NK-92 (cell line): ENCODE data around the gene NTRK3.

ENCODE experiments used
- DNase-seq: peaks from one replicate; lab custom pipeline; 2025; ENCODE audit not compliant: unreplicated experiment; lab: John Stamatoyannopoulos, UW

Gene NTRK3

GRCh38 chr15:88258093-88258641, 1.6 kb upstream of the NTRK3 start:
- no peak for DNase-seq

DNA sequence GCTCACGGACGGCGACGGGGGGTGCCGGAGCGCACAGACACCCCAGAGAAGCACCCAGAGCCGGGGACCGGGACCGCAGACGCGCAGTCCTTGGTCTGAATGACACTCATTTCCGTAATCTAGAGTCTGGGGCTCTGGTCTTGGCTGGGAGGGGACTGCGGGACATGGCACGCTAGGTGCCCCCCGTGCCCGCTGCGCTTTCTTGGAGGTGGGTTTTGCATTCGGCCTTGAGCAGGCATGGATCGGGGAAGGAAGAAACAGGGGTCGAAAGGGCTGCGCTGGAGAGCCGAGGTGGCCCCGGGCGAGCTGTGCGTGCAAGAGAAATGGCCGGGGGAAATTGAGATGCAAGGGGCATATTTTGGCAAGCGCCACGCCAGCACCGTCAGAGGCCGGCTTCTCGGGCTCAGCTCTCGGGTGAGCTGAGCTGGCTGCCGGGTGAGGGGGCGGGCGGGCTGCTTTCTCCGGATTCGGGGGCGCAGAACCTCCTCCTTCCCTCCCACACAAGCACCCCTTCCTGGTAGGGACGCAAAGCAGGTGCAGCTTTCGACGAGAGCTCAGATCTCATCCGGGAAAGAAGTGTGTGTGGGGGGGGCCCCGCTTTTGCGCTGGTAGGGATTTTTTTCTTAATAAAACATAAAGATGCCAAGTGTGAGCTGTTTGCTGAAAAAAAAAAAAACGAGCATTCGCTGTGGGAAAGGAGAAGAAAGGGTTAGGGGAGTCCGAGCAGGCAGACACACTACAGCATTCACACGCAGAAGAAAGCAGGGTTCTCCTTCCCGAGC, 963 bp upstream of the NTRK3 start:
- DNase-seq = no peak

DNA sequence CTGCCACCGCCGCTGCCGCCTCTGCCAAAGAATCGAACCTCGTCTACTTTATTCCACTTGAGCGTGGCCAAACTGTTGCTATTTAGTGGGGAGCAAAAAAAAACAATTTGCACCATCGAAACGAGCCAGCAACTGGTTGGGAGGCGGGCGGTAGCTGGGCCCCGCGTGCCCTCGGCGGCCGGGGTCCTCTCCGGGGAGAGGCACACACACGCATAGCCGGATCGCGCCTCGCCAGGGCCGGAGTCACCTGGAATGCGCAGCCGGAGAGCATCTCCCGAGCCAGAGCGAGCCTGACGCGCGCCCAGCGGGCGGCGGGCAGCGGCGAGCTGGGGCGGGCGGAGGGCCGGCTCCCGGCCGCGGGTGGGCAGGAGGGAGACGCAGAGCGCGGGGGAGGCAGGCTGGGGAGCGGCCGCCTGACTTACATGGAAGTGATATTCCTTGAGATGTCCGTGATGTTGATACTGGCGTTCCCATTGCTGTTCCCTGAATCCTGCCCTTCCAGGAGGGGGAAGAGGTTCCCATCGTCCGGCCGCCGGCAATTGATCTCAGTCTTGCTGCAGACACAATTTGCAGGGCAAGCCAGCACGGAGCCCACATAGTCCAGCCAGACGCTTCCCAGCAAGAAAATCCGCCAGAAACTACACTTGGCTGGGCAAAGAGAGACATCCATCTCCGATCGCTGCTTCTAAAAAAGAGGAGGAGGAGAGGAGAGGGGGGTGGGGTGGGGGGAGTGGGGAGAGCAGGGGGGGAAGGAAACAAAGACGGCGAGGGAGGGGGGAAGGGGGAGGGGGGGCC, 858 bp downstream of the NTRK3 start:
- no peak for DNase-seq

DNA sequence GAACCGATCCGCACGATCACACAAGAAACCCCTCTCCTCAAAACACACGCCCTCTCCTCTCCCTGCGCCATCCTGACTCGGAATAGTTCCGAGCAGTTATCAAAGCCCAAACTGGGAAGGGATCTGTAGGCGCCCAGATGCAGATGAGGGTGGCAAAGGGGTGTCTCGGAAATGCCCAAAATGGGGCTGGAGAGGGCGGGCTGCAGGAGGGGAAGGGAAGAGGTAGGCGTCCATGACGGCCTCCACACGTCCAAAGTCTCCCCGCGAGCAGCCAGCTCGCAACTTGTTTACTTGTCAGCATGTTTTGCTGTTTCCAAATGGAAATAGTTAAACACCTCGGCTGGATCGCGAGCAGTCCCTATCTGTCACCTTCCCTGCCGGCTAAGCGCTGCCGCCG, 1.5 kb downstream of the NTRK3 start:
- no peak for DNase-seq

DNA sequence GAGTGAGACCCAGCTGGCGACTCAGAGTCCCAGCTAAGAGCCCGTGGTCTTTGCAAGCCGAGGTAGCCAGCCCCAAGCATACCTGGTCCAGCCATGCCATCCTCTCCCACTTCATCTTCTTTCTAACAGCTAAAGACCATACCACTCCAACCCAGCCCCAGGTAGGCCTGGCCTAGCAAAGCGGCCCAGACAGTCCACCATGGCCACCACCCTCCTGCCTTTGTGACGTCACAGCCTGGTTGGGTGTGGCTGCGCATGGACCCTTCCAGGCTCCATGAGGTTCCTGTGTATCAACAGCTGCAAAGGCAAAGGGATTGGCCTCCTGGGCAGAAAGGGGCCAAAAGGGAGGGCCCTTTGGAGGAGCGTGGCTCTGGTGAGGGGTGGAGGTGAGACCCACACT, 4.1 kb downstream of the NTRK3 start:
- no peak for DNase-seq

DNA sequence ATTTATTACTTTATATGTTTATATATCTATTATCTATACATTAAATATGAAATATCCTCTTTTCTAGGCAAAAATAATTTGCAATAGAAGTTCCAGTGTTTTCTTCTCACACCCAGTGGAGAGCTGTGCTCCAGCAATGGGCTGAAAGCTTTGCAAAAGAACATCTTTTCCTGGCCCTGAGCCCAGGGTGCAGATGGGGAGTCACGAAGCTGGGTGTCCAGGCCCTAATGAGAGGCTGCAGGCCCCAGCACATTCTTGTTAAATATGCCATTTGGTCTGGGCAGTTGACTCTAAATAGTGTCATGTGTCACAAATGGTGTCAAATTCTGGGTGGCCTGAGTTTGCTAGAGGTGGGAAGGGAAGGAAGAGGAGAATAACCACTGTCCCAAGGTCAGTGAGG, 5.7 kb downstream of the NTRK3 start:
- no peak for DNase-seq

DNA sequence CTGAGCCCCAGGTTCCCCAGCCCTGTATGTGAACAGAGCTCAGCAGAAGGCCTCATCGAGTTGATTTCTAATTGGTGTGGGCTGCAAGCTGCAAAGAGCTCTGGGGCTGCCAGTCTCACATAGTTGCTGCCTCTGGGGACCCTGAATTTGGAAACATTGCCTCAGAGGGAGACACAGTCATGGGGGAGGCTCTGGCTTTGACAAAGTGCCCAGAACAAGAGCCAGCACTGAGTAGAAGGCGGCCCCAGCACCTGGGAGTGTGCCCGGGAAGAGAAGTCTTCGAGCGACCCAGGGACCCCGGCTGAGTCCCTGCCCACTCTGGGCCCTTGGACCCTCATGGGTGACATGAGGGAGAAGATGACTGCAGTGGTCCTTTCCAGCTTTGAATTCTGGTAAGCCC, 7.3 kb downstream of the NTRK3 start:
- no peak for DNase-seq

DNA sequence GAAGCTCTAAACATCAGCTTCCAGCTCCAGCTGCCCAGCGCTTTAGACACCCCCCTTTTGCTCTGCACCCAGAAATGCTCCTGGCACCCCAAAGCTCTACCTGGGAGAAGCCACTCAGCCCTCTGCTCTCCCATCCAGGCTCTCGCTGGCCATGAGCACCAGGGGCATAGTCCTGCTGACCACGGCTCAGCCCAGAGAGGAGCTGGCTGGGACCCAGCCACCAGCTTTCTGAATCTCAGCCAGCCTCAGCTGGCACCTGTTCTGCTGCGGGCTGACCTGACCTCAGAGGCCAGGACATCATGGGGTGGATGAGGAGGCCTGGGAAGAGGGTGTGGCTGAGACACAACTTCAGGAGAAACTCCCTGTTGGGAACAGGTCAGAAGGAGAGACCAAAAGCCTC, 8.6 kb downstream of the NTRK3 start:
- no peak for DNase-seq

DNA sequence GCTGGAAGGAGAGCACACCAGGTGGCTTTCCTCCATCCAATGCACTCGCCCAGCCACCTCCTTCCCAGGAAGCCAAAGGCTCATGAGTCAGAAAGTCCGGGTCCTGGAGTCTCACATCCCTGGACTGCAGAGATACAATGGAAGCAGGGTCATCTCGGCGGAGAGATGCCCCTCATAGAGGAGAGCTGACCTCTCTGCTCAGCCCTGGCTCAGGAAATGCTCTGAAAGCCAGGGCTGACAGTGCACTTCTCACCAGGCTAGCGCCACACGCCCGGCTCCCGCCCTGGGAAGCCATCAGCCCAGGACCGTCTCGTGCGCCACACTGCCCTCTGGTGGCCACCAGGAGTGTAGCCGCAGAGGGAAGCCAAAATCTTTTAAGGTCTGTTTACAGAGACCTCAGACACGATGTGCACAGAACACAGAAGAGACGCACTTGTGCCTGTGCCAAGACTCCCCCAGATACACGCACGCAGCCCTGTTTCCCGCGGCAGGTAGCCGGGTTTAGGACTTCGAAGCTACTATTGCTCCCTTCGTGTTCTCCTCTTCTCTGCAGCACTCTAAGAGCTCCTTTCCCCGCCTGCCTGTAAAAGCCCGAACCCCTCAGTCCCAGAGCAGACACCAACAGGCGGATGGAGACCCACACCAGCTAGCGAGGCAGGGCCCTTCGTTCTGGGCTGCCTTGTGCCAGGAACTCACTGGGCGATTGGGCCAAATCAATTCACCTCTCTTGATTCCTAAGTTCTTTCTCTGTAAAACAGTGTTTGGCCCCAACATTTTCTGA, 9.7 kb downstream of the NTRK3 start:
- DNase-seq = no peak

DNA sequence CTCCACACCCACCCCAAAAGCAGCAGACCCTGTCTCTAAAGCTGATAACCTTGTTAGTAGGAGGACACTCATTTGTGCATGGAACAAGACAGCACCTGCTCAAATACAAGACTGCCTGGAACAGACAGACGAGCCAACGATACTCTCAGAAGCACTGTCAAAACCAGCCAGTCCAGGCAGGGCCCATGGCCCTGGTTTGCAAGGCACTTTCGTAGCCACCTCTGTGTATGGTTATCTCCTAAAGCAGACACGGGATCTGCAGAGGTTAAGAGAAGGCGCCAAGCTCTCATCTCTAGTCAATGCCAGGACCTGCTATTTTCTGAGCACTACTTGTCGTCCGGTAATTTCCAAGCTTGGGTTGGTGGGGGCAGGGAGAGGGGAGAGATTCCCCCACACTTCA, 10.5 kb downstream of the NTRK3 start:
- no peak for DNase-seq

DNA sequence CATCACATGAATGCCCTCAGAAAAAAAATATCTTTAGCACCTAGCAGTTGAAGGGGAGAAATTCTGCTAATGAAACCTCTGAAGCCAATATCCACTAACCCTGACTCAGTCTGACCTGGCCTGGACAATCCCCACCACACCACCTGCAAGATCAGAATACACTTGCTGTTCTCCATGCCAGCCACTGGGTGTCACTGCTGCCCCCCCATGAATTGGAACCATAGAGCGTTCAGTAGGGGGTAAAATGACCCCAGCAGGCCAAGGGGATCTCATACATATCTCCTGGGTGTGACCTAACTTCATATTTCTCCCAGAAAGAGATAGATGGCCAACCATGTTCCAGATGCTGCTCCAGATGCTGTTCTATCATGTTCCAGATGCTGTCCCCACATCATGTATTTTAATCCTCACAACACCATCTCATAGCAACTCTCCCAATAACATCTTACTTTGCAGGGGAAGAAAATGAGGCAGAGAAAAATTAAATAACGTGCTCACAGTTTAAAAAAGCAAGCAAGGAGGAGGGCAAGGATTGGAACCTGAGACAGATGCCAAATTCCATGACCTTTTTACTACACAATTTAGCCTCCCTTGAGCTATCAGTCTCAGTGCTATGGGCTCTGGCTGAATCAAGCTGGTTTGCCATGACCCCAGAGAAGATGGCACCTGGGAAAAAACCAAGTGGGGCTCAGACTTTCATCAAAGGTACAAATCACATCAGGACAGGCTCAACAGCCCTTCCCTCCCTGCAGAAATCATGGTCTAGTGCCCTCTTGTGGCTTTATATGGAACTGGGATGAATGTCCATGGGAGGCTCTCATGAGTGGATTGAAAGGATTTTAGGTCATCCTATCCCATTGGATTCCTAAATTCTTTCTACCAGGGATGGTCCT, 12.4 kb downstream of the NTRK3 start:
- no peak for DNase-seq

DNA sequence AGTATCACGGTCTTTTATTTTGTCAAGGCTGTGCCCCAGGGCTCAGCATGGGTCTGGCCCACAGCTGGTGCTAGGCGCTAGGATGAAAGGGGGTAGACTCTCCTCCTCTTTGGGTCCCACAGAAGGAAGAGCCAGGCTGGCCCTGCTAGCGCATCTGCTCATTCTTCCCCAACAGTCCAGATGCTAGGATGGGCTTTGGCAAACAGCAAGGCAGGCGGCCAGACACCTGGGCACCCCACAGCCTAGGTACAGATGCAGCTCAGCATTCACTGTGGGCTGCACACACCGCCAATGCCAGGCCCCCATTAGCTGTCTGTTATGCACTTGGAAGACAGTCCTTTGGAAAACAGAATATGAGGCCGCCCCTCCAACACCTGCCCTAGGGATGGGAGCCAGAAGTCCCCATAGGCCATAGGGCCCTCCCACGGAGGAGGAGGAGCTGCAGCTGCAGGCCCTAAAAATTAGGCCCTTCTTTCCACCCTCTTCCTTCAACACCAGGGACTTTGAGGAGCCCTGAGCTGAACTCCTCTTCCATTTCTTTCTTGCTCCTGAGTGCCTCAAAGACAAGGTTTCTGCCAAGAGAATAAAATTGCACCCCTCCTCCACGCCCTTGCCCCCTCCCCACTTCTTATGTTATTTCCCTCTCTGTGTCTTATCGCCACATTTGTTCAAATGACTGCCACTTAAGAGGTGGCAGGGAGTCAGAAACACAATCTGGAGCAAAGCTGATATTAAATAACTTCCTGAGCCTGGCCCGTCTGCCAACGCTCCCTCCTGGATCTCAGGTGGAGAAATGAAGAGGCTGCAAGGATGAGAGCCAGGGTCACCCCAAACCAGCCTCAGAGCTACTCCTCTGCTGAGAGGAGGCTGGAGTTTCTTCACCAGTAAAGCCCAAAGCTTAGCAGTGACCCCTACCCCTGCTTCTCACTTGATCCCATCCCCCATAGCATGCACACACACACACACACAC, 13.7 kb downstream of the NTRK3 start:
- DNase-seq = no peak

- no peak for DNase-seq
These were observed 15.1 kb downstream of the NTRK3 start for GRCh38 chr15:88241461-88241860.

GRCh38 chr15:88241060-88241459, 15.5 kb downstream of the NTRK3 start:
- DNase-seq = no peak

- DNase-seq = no peak
These were observed 16.9 kb downstream of the NTRK3 start for GRCh38 chr15:88239594-88239993.

DNA sequence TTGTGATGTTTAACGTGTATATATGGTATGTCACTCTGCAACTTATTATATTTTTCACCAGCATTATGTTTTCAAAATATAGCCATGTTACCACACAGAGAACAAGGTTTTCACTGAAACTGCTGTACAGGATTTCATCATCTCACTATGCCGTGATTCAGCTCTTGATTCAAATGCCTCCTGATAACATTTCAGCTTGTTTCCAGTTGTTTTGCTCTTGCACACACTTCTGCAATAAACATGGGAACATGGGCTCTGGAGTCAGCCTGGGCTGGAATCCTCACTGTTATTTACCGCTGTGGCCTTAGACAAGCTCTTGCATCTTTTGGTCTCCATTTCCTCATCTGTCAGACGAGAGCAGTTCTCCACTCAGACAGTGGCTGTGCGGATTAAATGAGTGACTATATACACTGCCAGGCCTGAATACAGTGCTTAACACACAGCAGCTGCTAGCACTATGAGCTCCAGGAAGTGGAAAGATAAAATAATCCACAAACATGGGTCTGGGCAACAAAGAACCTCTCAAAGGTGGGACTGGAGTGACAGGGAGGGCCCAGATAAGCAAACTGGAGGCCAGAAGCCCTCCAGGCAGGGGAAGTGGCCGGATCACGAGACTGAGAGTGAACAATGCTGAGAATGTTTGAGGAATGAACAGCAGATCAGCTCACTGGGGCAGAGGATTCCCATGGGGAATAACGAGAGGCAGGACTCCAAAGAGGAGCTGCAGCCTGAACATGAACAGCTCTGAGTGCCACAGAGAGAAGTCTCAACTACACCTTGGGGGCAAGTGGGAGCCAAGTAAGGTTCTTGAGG, 17.7 kb downstream of the NTRK3 start:
- DNase-seq = no peak

- DNase-seq = no peak
These were observed 21.8 kb downstream of the NTRK3 start for GRCh38 chr15:88234711-88235110.

DNA sequence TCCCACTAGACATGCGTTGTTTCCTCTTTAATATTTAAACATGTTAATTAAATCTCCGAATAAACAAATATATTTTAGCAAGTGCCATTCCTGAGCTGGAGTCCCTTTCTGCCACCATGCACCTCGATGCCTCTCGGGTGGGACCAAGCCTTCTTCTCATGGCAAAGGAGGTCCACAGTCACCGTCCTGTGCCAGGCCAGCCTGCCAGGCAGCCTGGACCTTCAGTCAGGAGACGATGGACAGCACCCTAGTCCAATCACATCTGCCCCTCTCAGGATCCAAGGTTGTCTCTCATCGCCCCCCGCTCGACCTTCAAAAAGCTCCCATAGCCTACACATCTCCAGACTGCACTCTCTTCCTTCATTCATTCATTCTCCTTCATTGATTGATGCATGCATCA, 22.6 kb downstream of the NTRK3 start:
- DNase-seq = no peak
